ENCODE measurements around the gene NDUFA7. TPM values are rescaled to one million over a fixed set of nuclear protein-coding genes. Genes with fewer than 3 reads are reported as not detected.
"Not testable (repeated sequence)": the region's sequence is repeated elsewhere in the genome, so short reads cannot be mapped to it uniquely, and the experiment has no call there.

The NDUFA7 gene
- total and polyA plus RNA-seq, 3 experiments from 2014 or later = 86.0 to 121 (median 93.3) TPM

GRCh38 chr19:8349629-8350372 is 28.6 kb upstream of the NDUFA7 start:
- H3K4me3 ChIP-seq (ENCODE audit: low read length); H3K27me3 ChIP-seq (ENCODE audit: insufficient read depth, low read length, poor library complexity, severe bottlenecking); H3K9me3 ChIP-seq (ENCODE audit: low read length); H3K4me1 ChIP-seq (ENCODE audit: insufficient read depth, low read length); DNase-seq; H3K36me3 Mint-ChIP-seq; H3K9me3 Mint-ChIP-seq; H3K27ac ChIP-seq (ENCODE audit: low read depth, low read length); H3K36me3 ChIP-seq (ENCODE audit: insufficient read depth, low read length); H3K4me1 Mint-ChIP-seq; H3K4me3 Mint-ChIP-seq; H3K27ac Mint-ChIP-seq: not testable (repeated sequence)
- ChIA-PET CTCF (interaction anchor here (1.0 kb wide), 1 partner anchor 11 kb away, joined by 3 read pairs; no protein-coding TSS in a partner anchor), POLR2A (interaction anchor here (0.6 kb wide), 1 partner anchor 46 kb away, joined by 4 read pairs; no protein-coding TSS in a partner anchor)
- H3K27me3 Mint-ChIP-seq = peaks cover 17% of the 10 kb centered on the region in 2 donors

- Histone ChIP-seq H3K9me3 (ENCODE audit: low read length) (no peaks in the 10 kb centered on the region), H3K27ac (ENCODE audit: low read depth, low read length) (no peak overlapping the region), H3K27me3 (ENCODE audit: insufficient read depth, low read length, poor library complexity, severe bottlenecking) (no peaks in the 10 kb centered on the region), H3K4me1 (ENCODE audit: insufficient read depth, low read length) (no peaks in the 10 kb centered on the region), H3K4me3 (ENCODE audit: low read length) (peak overlapping the region; percentile 56), H3K36me3 (ENCODE audit: insufficient read depth, low read length) (no peaks in the 10 kb centered on the region)
- H3K9me3 Mint-ChIP-seq = no peaks in the 10 kb centered on the region
- ChIA-PET CTCF (interaction anchor here (3.1 kb wide), 1 partner anchor 10 kb away, joined by 18 read pairs; no protein-coding TSS in a partner anchor), POLR2A (interaction anchor here (0.5 kb wide), 1 partner anchor 19 kb away, joined by 3 read pairs; no protein-coding TSS in a partner anchor)
- H3K4me1 Mint-ChIP-seq = peaks cover 10 to 18% (median 11%) of the 10 kb centered on the region in 3 donors
- peak overlapping the region in 4 of 8 donors; percentile 44 to 89 (median 81) for H3K27ac Mint-ChIP-seq
- peak overlapping the region; percentile 77 to 90 (median 81) for H3K4me3 Mint-ChIP-seq
- no peak for DNase-seq
- H3K27me3 Mint-ChIP-seq = peaks cover 4 to 6% of the 10 kb centered on the region in 2 donors
- peaks cover 0 to 2% (median 0%) of the 10 kb centered on the region in 3 donors for H3K36me3 Mint-ChIP-seq
Observed at GRCh38 chr19:8343483-8343844, 22.3 kb upstream of the NDUFA7 start.

GRCh38 chr19:8342684-8343482 is 21.7 kb upstream of the NDUFA7 start, which contains the start of gene KANK3:
Gene KANK3, minus strand, starts transcription at chr19:8343262. Its CDS starts 5,434 bp downstream, at chr19:8337828.
- no peaks in the 10 kb centered on the region for H3K36me3 ChIP-seq (ENCODE audit: insufficient read depth, low read length)
- H3K9me3 ChIP-seq (ENCODE audit: low read length) = no peaks in the 10 kb centered on the region
- Mint-ChIP-seq H3K27me3 (peaks cover 6 to 9% of the 10 kb centered on the region in 2 donors), H3K9me3 (no peaks in the 10 kb centered on the region), H3K27ac (peak within 1 kb of the TSS in 5 of 8 donors; percentile 52 to 89 (median 84)), H3K4me1 (peaks cover 10 to 18% (median 11%) of the 10 kb centered on the region in 3 donors), H3K4me3 (peak within 1 kb of the TSS; percentile 77 to 90 (median 81)), H3K36me3 (peaks cover 0 to 2% (median 0%) of the 10 kb centered on the region in 3 donors)
- DNase-seq = peak; percentile 87 to 93 (median 90)
- ChIA-PET POLR2A (no interaction called here), CTCF (interaction anchor here (1.4 to 3.1 kb wide), 2 partner anchors 11 to 228 kb away, joined by 3 to 18 read pairs; no protein-coding TSS in a partner anchor)
- peak within 1 kb of the TSS; percentile 56 for H3K4me3 ChIP-seq (ENCODE audit: low read length)
- no peaks in the 10 kb centered on the region for H3K27me3 ChIP-seq (ENCODE audit: insufficient read depth, low read length, poor library complexity, severe bottlenecking)
- H3K27ac ChIP-seq (ENCODE audit: low read depth, low read length) = peak within 1 kb of the TSS; percentile 47
- no peaks in the 10 kb centered on the region for H3K4me1 ChIP-seq (ENCODE audit: insufficient read depth, low read length)

- Mint-ChIP-seq H3K9me3 (no peaks in the 10 kb centered on the region), H3K4me3 (peak overlapping the region; percentile 55 to 82 (median 77)), H3K27me3 (peaks cover 6 to 13% of the 10 kb centered on the region in 2 donors), H3K27ac (peak overlapping the region in 5 of 8 donors; percentile 35 to 85 (median 64)), H3K36me3 (peaks cover 0 to 2% (median 0%) of the 10 kb centered on the region in 3 donors), H3K4me1 (peaks cover 10 to 18% (median 11%) of the 10 kb centered on the region in 3 donors)
- ChIA-PET CTCF (interaction anchor here (0.6 to 3.1 kb wide), 4 partner anchors 11 to 229 kb away, joined by 3 to 18 read pairs (median 3); partner anchors contain the start of gene MARCHF2), POLR2A (no interaction called here)
- no peaks in the 10 kb centered on the region for H3K9me3 ChIP-seq (ENCODE audit: low read length)
- no peaks in the 10 kb centered on the region for H3K27me3 ChIP-seq (ENCODE audit: insufficient read depth, low read length, poor library complexity, severe bottlenecking)
- no peak overlapping the region for H3K27ac ChIP-seq (ENCODE audit: low read depth, low read length)
- H3K36me3 ChIP-seq (ENCODE audit: insufficient read depth, low read length) = no peaks in the 10 kb centered on the region
- DNase-seq = no peak
- H3K4me1 ChIP-seq (ENCODE audit: insufficient read depth, low read length) = no peaks in the 10 kb centered on the region
- H3K4me3 ChIP-seq (ENCODE audit: low read length) = no peak overlapping the region
Observed at GRCh38 chr19:8342316-8342683, 21.1 kb upstream of the NDUFA7 start.

GRCh38 chr19:8341504-8341903 is 20.3 kb upstream of the NDUFA7 start:
- peak overlapping the region in 4 of 8 donors; percentile 14 to 85 (median 58) for H3K27ac Mint-ChIP-seq
- H3K27me3 ChIP-seq (ENCODE audit: insufficient read depth, low read length, poor library complexity, severe bottlenecking); H3K4me1 ChIP-seq (ENCODE audit: insufficient read depth, low read length); DNase-seq; H3K9me3 ChIP-seq (ENCODE audit: low read length); H3K27ac ChIP-seq (ENCODE audit: low read depth, low read length); POLR2A ChIA-PET; H3K4me3 ChIP-seq (ENCODE audit: low read length); H3K9me3 Mint-ChIP-seq; H3K36me3 ChIP-seq (ENCODE audit: insufficient read depth, low read length); H3K36me3 Mint-ChIP-seq: not testable (repeated sequence)
- H3K4me3 Mint-ChIP-seq = peak overlapping the region in 6 of 7 donors; percentile 19 to 82 (median 68)
- H3K27me3 Mint-ChIP-seq = peaks cover 8 to 17% of the 10 kb centered on the region in 2 donors
- CTCF ChIA-PET = interaction anchor here (1.3 kb wide), 1 partner anchor 72 kb away, joined by 3 read pairs; the partner anchor contains the start of gene MARCHF2
- peaks cover 10 to 18% (median 11%) of the 10 kb centered on the region in 3 donors for H3K4me1 Mint-ChIP-seq

- H3K27me3 Mint-ChIP-seq = peaks cover 16 to 22% of the 10 kb centered on the region in 2 donors
- POLR2A ChIA-PET = interaction anchor here (0.7 kb wide), 1 partner anchor 165 kb away, joined by 7 read pairs; no protein-coding TSS in a partner anchor
- H3K27me3 ChIP-seq (ENCODE audit: insufficient read depth, low read length, poor library complexity, severe bottlenecking) = no peaks in the 10 kb centered on the region
- no peaks in the 10 kb centered on the region for H3K9me3 ChIP-seq (ENCODE audit: low read length)
- H3K36me3 ChIP-seq (ENCODE audit: insufficient read depth, low read length) = no peaks in the 10 kb centered on the region
- peaks cover 14 to 23% (median 16%) of the 10 kb centered on the region in 3 donors for H3K4me1 Mint-ChIP-seq
- DNase-seq = no peak
- no peaks in the 10 kb centered on the region for H3K4me1 ChIP-seq (ENCODE audit: insufficient read depth, low read length)
- H3K9me3 Mint-ChIP-seq = no peaks in the 10 kb centered on the region
- peaks cover 0 to 2% (median 0%) of the 10 kb centered on the region in 3 donors for H3K36me3 Mint-ChIP-seq
- CTCF ChIA-PET = interaction anchor here (1.3 kb wide), 2 partner anchors 14 to 73 kb away, joined by 3 to 4 read pairs; partner anchors contain the start of gene MARCHF2
- no peak overlapping the region for H3K27ac ChIP-seq (ENCODE audit: low read depth, low read length)
- peak overlapping the region in 6 of 8 donors; percentile 1 to 78 (median 67) for H3K27ac Mint-ChIP-seq
- H3K4me3 Mint-ChIP-seq = no peak overlapping the region
- H3K4me3 ChIP-seq (ENCODE audit: low read length) = no peak overlapping the region
Observed at GRCh38 chr19:8340341-8341096, 19.3 kb upstream of the NDUFA7 start.

- POLR2A ChIA-PET = no interaction called here
- DNase-seq = no peak
Observed at GRCh38 chr19:8338835-8339234, 17.7 kb upstream of the NDUFA7 start.

More at GRCh38 chr19:8338835-8339234, 17.7 kb upstream of the NDUFA7 start:
- Histone ChIP-seq H3K9me3 (ENCODE audit: low read length) (no peaks in the 10 kb centered on the region), H3K36me3 (ENCODE audit: insufficient read depth, low read length) (no peaks in the 10 kb centered on the region), H3K4me3 (ENCODE audit: low read length) (no peak overlapping the region), H3K4me1 (ENCODE audit: insufficient read depth, low read length) (peaks cover 7% of the 10 kb centered on the region), H3K27ac (ENCODE audit: low read depth, low read length) (no peak overlapping the region), H3K27me3 (ENCODE audit: insufficient read depth, low read length, poor library complexity, severe bottlenecking) (no peaks in the 10 kb centered on the region)
- CTCF ChIA-PET = interaction anchor here (1.5 kb wide), 1 partner anchor 9 kb away, joined by 3 read pairs; no protein-coding TSS in a partner anchor
- peaks cover 0 to 2% (median 0%) of the 10 kb centered on the region in 3 donors for H3K36me3 Mint-ChIP-seq
- no peaks in the 10 kb centered on the region for H3K9me3 Mint-ChIP-seq
- H3K27ac Mint-ChIP-seq = no peak overlapping the region
- H3K4me3 Mint-ChIP-seq = no peak overlapping the region
- peaks cover 12 to 22% of the 10 kb centered on the region in 2 donors for H3K27me3 Mint-ChIP-seq
- H3K4me1 Mint-ChIP-seq = peaks cover 14 to 27% (median 16%) of the 10 kb centered on the region in 3 donors

Measured in CD8-positive, alpha-beta memory T cell (primary cell).